AML-193 (cell line): ENCODE results near the gene INSRR.
A peak's percentile ranks its signal among the peaks of the same experiment; 100 is the strongest.

ENCODE experiments used
- DNase-seq, 2 experiments: peaks; one replicate each; lab custom pipeline; 2025; lab: John Stamatoyannopoulos, UW

INSRR gene

DNA sequence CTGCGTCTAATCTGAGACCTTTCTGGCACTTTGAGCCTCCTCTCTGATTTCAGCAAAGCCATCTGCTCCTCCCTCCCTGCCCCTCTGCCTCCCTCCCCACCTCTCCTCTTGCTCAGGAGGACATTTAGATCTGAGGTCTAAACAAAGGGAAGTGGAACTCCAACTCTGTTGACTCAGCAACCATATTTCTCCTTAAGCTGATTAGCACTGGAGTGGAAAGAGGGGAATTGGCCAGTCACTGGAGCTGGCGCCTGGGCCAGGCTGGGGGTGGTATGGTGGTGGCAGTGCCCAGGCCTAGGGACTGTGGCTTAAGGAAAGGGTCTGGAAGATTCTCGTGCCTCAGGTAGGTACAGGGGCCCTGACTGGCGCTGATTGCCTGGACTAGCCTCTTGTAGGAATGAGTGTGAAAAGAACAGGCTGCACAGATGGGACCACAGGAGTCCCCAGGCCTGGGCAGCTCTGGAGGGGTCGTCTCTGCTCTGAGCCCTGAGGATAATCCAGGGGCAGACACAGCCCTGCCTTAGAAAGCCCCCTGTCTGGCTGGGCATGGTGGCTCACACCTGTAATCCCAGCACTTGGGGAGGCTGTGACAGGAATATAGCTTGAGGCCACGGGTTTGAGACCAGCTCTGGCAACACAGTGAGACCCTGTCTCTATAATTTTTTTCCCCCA, 54.2 kb downstream of the INSRR start:
- DNase-seq, result peak in 1 of 2 experiments; percentile 11

DNA sequence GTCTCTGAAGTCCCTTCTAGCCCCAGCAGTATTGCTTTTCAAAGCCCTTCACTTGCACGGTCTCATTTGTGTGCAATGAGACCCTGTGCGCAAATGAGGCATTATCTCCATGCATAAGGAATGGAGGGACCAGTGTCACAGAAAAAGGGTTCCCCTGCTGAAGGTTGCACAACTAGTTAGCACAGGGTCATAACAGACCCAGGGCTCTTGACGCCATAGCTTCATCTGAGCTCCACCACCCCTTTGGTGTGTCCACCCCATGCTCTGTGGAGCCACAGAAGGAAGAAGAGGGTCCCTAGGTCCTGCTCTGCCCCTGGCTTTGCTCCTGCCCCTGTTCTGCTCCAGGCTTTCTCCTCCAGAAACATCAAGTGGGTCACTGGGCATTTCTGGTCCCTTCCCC, 54.9 kb downstream of the INSRR start:
- DNase-seq, result no peak

GRCh38 chr1:156803086-156803851, 55.6 kb downstream of the INSRR start:
- no peak for DNase-seq

DNA sequence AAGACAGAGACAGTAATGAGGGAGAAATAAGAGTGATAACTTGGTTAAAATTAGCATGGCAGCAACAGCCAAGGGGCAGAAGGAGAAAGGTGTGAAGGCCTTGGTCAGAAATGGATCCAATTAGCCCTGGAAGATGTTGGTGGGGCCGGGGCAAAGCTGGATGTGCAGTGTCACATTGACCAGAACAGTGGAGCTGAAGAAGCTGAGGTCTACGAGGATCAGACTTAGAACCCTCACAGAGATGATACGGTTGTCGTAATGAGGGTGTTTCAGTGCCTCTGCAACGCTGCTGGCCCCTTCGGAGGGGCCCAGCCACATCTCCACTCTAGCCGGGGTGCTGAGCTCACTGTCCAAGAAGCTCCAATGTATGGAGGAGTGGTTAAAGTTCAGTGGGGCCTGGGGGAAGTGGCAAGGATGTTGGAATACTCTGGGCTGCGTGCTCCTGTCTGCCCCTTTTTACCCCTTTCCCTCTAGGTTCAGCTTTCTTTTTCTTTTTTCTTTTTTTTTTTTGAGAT, 56.4 kb downstream of the INSRR start:
- no peak for DNase-seq

- no peak for DNase-seq
Observed at GRCh38 chr1:156801409-156802121, 57.4 kb downstream of the INSRR start.

DNA sequence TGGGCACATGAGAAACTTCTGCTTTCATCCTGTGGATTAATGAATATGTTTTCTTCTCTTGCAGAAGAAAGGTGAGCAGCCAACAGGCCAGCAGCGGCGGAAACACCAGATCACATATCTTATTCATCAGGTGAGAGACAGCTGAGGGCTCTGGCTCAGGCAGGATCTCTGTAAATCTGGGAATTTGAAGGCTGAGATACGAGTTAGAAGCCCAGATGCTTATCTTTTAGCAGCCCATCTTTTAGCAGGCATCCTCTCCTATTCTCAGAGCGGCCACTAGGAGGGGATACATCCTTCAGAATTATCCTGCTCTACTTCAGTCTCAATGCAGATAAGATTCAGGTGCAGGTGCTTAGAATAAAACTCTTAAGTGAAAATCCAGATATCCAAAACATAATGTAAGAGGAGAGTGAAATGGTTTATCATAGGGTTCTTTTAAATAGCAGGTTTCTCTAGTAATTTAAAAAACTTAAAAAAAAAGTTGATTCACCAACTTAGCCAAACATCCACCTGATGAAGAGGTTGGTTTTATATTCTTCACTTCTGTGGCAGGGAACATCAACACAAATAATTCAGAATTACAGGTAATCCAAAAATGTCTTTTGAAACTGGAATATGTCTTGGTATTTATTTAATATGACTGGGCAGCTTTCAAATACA, 61.6 kb downstream of the INSRR start:
- DNase-seq, result peak; percentile 27 to 36

DNA sequence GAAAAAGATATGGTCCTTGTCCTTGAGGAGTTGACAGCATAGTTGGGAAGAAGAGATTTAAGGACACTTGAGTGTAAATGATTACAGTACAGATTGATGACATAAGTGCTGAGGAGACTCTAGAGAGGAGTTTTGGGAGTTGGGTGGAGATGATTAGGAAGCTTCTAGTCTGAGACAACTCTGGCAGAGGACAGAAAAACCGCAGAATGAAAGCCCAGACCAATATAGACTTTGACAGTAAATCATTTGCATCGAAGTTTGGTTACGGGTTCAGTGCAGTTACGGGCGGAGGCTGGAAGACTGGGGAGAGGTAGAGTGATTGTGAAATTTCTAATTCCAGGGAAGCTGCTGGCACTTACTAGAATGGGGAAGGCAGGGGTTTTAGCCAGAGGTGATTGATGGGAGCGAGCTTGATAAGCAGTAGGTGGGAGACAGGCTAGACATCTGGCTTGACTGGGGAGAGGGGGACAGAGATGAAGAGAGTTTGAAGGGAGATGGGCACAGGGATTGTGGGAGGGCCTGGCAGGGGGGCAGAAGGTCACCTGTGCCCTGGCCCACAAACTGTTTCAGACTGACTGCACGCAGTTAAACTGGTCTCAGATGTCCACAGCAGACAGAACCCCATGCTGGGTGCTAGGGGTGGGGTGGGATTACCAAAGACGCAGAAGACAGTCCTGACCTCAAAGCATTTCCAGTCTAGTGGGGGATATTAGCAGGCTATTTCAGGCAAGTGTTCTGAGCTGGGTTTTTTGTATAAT, 62.4 kb downstream of the INSRR start:
- no peak for DNase-seq

- no peak for DNase-seq
Observed at GRCh38 chr1:156795787-156796186, 63.1 kb downstream of the INSRR start.

GRCh38 chr1:156795374-156795733, 63.6 kb downstream of the INSRR start:
- DNase-seq, result no peak

GRCh38 chr1:156794506-156795373, 64.2 kb downstream of the INSRR start:
- DNase-seq, result no peak
